Esophagus squamous epithelium (tissue), 4 donors: ENCODE data around the gene RABGAP1L.

Experiments used
- POLR2A ChIP-seq, 4 donors: fragments of 450-650 bp; IDR thresholded peaks; one replicate each; pipeline ENCODE4 v1.6.1; 2017; ENCODE audit warnings: antibody characterized with exemption in 4 of 4, mild to moderate bottlenecking in 4 of 4, moderate library complexity in 3 of 4
- TF ChIP-seq, protein P1 (sequence below), 6 experiments: fragments of 450-650 bp in 4 of 6; fragments of 200-600 bp in 2 of 6; sonication (generic) in 2 of 6; IDR thresholded peaks; one replicate each; pipeline ENCODE4 v1.5.1; 2016 to 2019; ENCODE audit warnings: antibody characterized with exemption in 6 of 6, mild to moderate bottlenecking in 4 of 6, moderate library complexity in 4 of 6

DNA sequence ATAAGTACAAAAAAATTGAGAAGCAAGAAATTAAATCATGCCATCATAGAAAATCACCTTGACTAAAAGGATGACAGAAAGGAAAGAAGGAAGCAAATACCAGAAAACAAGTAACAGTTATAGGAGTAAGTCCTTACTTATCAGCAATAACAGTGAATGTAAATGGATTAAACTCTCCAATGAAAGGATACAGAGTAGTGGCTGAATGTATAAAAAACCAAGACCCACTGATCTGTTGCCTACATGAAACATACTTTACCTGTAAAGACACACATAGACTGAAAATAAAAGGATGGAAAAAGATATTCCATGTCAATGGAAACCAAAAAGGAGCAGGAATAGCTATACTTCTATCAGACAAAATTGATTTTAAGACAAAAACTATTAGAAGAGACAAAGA, 52.2 kb downstream of the RABGAP1L start:
- no peak for TF ChIP-seq POLR2A (IDR thresholded peaks at IDR 0.05)
- TF ChIP-seq, protein P1, sequence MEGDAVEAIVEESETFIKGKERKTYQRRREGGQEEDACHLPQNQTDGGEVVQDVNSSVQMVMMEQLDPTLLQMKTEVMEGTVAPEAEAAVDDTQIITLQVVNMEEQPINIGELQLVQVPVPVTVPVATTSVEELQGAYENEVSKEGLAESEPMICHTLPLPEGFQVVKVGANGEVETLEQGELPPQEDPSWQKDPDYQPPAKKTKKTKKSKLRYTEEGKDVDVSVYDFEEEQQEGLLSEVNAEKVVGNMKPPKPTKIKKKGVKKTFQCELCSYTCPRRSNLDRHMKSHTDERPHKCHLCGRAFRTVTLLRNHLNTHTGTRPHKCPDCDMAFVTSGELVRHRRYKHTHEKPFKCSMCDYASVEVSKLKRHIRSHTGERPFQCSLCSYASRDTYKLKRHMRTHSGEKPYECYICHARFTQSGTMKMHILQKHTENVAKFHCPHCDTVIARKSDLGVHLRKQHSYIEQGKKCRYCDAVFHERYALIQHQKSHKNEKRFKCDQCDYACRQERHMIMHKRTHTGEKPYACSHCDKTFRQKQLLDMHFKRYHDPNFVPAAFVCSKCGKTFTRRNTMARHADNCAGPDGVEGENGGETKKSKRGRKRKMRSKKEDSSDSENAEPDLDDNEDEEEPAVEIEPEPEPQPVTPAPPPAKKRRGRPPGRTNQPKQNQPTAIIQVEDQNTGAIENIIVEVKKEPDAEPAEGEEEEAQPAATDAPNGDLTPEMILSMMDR (IDR thresholded peaks at IDR 0.05), result no peak
